Prostate gland (tissue), 2 donors: ENCODE data around the gene FBRSL1. TPM values are rescaled to one million over a fixed set of nuclear protein-coding genes. Genes with fewer than 3 reads are reported as not detected.

ENCODE experiments used
- DNase-seq: peaks from one replicate; pipeline ENCODE4 v3.0.0-alpha.2; 2019; ENCODE audit warnings: low spot score
- H3K27ac ChIP-seq, 2 donors: fragments of 200-600 bp; sonication (generic); 2 replicates each; pipeline ENCODE4 v1.5.1; 2017 to 2019
- H3K27me3 ChIP-seq: fragments of 200-600 bp; sonication (generic); replicated peaks from 2 replicates; pipeline ENCODE4 v1.5.1; 2019; ENCODE audit not compliant: insufficient read depth
- H3K36me3 ChIP-seq, 2 donors: fragments of 200-600 bp; sonication (generic); 1 replicate in 1 of 2; 2 replicates in 1 of 2; pipeline versions ENCODE4 v1.5.1 to v1.8.1; 2017 to 2019
- H3K4me1 ChIP-seq: fragments of 200-600 bp; sonication (generic); replicated peaks from 2 replicates; pipeline ENCODE4 v1.5.1; 2019
- H3K4me3 ChIP-seq, 2 donors: fragments of 200-600 bp; sonication (generic); 2 replicates each; pipeline ENCODE4 v1.5.1; 2017 to 2019
- H3K9me3 ChIP-seq: fragments of 200-600 bp; sonication (generic); 2 replicates; pipeline ENCODE4 v1.5.1; 2017
- CTCF ChIP-seq, 4 experiments: fragments of 200-600 bp in 2 of 4; fragments of 450-650 bp in 2 of 4; sonication (generic) in 2 of 4; IDR thresholded peaks; 1 replicate in 3 of 4; 2 replicates in 1 of 4; pipeline ENCODE4 v1.5.1; 2016 to 2019; ENCODE audit warnings: antibody characterized with exemption in 4 of 4, mild to moderate bottlenecking in 2 of 4, moderate library complexity in 2 of 4
- POLR2A ChIP-seq: fragments of 450-650 bp; IDR thresholded peaks from one replicate; pipeline ENCODE4 v1.6.1; 2016; ENCODE audit warnings: antibody characterized with exemption, mild to moderate bottlenecking
- POLR2AphosphoS5 ChIP-seq: sonication (generic); formaldehyde crosslinking; IDR thresholded peaks from one replicate; pipeline ENCODE4 v1.6.1; 2017; ENCODE audit warnings: antibody characterized with exemption
- WGBS: methylation state at CpG from one replicate; pipeline ENCODE4 v1.1.5; 2018; 5-methylcytosine and 5-hydroxymethylcytosine counted together
- intact Hi-C: fragments of 100-400 bp; cut with DNase I; formaldehyde crosslinking; loops from one replicate; pipeline ENCODE4 v1.14.2; 2022
- total RNA-seq, 2 donors: library from RNA; depleted of rRNA; stranded (reverse); fragments of >200 nt; gene quantifications; one replicate each; pipeline ENCODE4 v1.1.0, GENCODE V29; 2016

FBRSL1 gene
- total RNA-seq, 2 donors from 2014 or later = 34.2 to 69.2 TPM

GRCh38 chr12:132466241-132467201, 23.4 kb upstream of the FBRSL1 start:
- DNase-seq = no peak
- intact Hi-C loops = no loop called here
- Histone ChIP-seq H3K27ac (no peak overlapping the region), H3K9me3 (no peaks in the 10 kb centered on the region), H3K4me1 (no peaks in the 10 kb centered on the region), H3K27me3 (peaks cover 2% of the 10 kb centered on the region), H3K36me3 (no peaks in the 10 kb centered on the region), H3K4me3 (no peak overlapping the region)
- WGBS = 76% methylated on average over 18 of the region's 18 CpGs
- TF ChIP-seq CTCF (IDR thresholded peaks at IDR 0.05) = no peak
- no peak for TF ChIP-seq POLR2AphosphoS5
- no peak for TF ChIP-seq POLR2A

DNA sequence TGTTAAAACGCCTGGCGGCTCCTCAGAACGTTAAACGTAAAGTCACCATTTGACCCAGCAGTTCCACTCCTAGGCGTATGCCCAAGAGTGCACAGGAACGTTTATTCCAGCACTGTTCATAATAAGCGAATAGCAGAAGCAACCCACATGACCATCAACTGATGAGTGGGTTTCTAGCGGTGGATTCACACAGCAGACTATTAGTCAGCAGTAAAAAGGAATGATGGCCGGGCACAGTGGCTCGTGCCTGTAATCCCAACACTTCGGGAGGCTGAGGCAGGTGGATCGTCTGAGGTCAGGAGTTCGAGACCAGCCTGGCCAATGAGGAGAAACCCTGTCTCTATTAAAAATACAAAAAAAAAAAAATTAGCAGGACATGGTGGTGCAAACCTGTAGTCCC, 22.4 kb upstream of the FBRSL1 start:
- H3K9me3 ChIP-seq = no peaks in the 10 kb centered on the region
- TF ChIP-seq CTCF (IDR thresholded peaks at IDR 0.05) (no peak), POLR2AphosphoS5 (no peak), POLR2A (no peak)

DNA sequence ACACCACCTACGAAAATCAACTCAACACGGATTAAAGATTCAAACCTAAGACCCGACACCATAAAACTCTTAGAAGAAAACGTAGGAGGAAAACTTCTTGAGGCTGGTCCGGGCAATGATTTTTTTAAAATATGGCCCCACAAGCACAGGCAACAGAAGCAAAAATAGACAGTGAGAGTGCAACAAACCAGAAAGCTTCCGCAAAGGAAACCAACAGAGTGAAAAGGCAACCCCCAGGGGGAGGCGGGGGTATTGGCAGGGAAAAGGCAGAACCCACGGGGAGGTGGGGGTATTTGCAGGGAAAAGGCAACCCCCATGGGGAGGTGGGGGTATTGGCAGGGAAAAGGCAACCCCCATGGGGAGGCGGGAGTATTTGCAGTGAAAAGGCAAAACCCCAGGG, 20.5 kb upstream of the FBRSL1 start:
- H3K4me3 ChIP-seq = no peak overlapping the region
- H3K4me1 ChIP-seq = no peaks in the 10 kb centered on the region
- no peak for DNase-seq
- no peak overlapping the region for H3K27ac ChIP-seq
- intact Hi-C loops = no loop called here
- H3K36me3 ChIP-seq = no peaks in the 10 kb centered on the region
- TF ChIP-seq POLR2AphosphoS5 = no peak
- no peak for TF ChIP-seq POLR2A
- no peak for TF ChIP-seq CTCF (IDR thresholded peaks at IDR 0.05)
- WGBS = 52% methylated on average over 9 of the region's 9 CpGs
- peaks cover 2% of the 10 kb centered on the region for H3K27me3 ChIP-seq
- H3K9me3 ChIP-seq = no peaks in the 10 kb centered on the region

More for the DNA sequence above, 22.4 kb upstream of the FBRSL1 start:
- H3K27me3 ChIP-seq = peaks cover 2% of the 10 kb centered on the region
- no peaks in the 10 kb centered on the region for H3K4me1 ChIP-seq
- WGBS = 79% methylated on average over 13 of the region's 13 CpGs
- no peak for DNase-seq
- H3K36me3 ChIP-seq = no peaks in the 10 kb centered on the region
- no peak overlapping the region for H3K27ac ChIP-seq
- intact Hi-C loops = no loop called here
- H3K4me3 ChIP-seq = no peak overlapping the region

DNA sequence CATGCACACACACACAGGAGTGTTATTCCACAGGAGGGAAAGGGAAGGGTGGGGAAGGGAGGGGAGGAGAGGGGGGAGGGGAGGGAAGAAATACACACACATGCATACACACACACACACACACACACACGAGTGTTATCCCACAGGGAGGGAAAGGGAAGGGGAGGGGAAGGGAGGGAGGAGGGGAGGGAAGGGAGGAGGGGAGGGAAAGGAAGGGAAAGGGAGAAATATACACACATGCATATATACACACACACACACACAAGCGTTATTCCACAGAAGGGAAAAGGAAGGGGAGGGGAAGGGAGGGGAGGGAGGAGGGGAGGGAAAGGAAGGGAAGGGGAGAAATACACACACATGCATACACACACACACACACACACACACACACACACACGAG, 19.6 kb upstream of the FBRSL1 start:
- no peak overlapping the region for H3K27ac ChIP-seq
- no peak for DNase-seq
- TF ChIP-seq POLR2AphosphoS5 = no peak
- TF ChIP-seq POLR2A = no peak
- TF ChIP-seq CTCF (IDR thresholded peaks at IDR 0.05) = no peak
- H3K4me1 ChIP-seq = no peaks in the 10 kb centered on the region
- no peaks in the 10 kb centered on the region for H3K36me3 ChIP-seq
- intact Hi-C loops = no loop called here
- no peak overlapping the region for H3K4me3 ChIP-seq
- no peaks in the 10 kb centered on the region for H3K9me3 ChIP-seq
- WGBS = 10% methylated on average over 2 of the region's 3 CpGs
- peaks cover 2% of the 10 kb centered on the region for H3K27me3 ChIP-seq
